GM12878 (cell line): Measurements from ENCODE around the gene MINDY3. TPM values are rescaled to one million over a fixed set of nuclear protein-coding genes. Genes with fewer than 3 reads are reported as not detected.

Experiments used
- ATAC-seq: fragments of 200-7000 bp; cut with Tn5 transposase; 3 replicates; pipeline ENCODE4 v1.9.1; 2020; ENCODE audit warnings: mild to moderate bottlenecking, moderate library complexity
- BruUV-seq: library from RNA; stranded (reverse); fragments of 400-500 nt; replicated peaks from 2 replicates; lab custom pipeline; 2021; lab: Mats Ljungman, UMichigan
- CTCF ChIA-PET: fragments of 300-600 bp; sonication (Branson Sonifier 250); formaldehyde crosslinking; extraction: SDS; loops from one replicate; lab custom pipeline; 2021; ENCODE audit warnings: inconsistent platforms; lab: Yijun Ruan, JAX
- POLR2A ChIA-PET: fragments of 350-600 bp; formaldehyde crosslinking; extraction: SDS; loops from one replicate; lab custom pipeline; 2021; ENCODE audit warnings: inconsistent platforms; lab: Charles Lee
- RAD21 ChIA-PET: fragments of 300-600 bp; sonication (Branson Sonifier 250); formaldehyde crosslinking; loops from one replicate; lab custom pipeline; 2023; ENCODE audit warnings: antibody characterized with exemption; ENCODE audit not compliant: unreplicated experiment; lab: Charles Lee
- SMC1A ChIA-PET: fragments of 300-600 bp; sonication (Branson Sonifier 250); formaldehyde crosslinking; loops from one replicate; lab custom pipeline; 2023; ENCODE audit not compliant: unreplicated experiment, uncharacterized antibody; lab: Charles Lee
- DNase-seq: peaks from one replicate; pipeline ENCODE4 v3.0.0-alpha.2; 2011; ENCODE audit warnings: low read depth, low spot score
- FAIRE-seq: peaks from 3 replicates; lab custom pipeline; 2011; peaks lifted over from hg19 to GRCh38; lab: Jason Lieb, UNC
- H2AFZ ChIP-seq: 2 replicates; pipeline ENCODE4 v1.6.0; 2011; ENCODE audit warnings: low read depth, low read length, control low read depth; ENCODE audit not compliant: control insufficient read depth
- H3K27ac ChIP-seq: 2 replicates; pipeline ENCODE4 v1.5.1; 2011; ENCODE audit warnings: control low read depth; ENCODE audit not compliant: control insufficient read depth, insufficient read depth
- H3K27me3 ChIP-seq, 2 experiments: replicated peaks in 1 of 2; 2 replicates each; pipeline versions ENCODE4 v1.6.0 to v1.6.1; 2011; ENCODE audit warnings: low read length in 1 of 2; ENCODE audit not compliant: control insufficient read depth in 2 of 2, insufficient read depth in 2 of 2
- H3K36me3 ChIP-seq, 2 experiments: 2 replicates each; pipeline ENCODE4 v1.5.1; 2011; ENCODE audit warnings: low read length in 1 of 2; ENCODE audit not compliant: control insufficient read depth in 2 of 2, insufficient read depth in 2 of 2
- H3K4me1 ChIP-seq: 2 replicates; pipeline ENCODE4 v1.6.1; 2011; ENCODE audit warnings: mild to moderate bottlenecking, low read length, moderate library complexity, mixed read lengths; ENCODE audit not compliant: control insufficient read depth, insufficient read depth
- H3K4me2 ChIP-seq: 2 replicates; pipeline ENCODE4 v1.6.0; 2011; ENCODE audit warnings: control low read depth; ENCODE audit not compliant: control insufficient read depth, insufficient read depth
- H3K4me3 ChIP-seq: fragments of 200-600 bp; sonication (generic); 2 replicates; pipeline ENCODE4 v1.5.1; 2016
- H3K79me2 ChIP-seq: 2 replicates; pipeline ENCODE4 v1.6.0; 2011; ENCODE audit warnings: low read length; ENCODE audit not compliant: control insufficient read depth, insufficient read depth
- H3K9ac ChIP-seq: 2 replicates; pipeline ENCODE4 v1.8.0; 2011; ENCODE audit warnings: low read length, control low read depth, mixed read lengths; ENCODE audit not compliant: control insufficient read depth, insufficient read depth
- H3K9me3 ChIP-seq: replicated peaks from 3 replicates; pipeline ENCODE4 v1.5.1; 2011; ENCODE audit warnings: mild to moderate bottlenecking, low read length; ENCODE audit not compliant: control insufficient read depth, insufficient read depth
- H4K20me1 ChIP-seq: 2 replicates; pipeline ENCODE4 v1.6.0; 2011; ENCODE audit not compliant: control insufficient read depth, insufficient read depth
- CEBPB ChIP-seq, 2 experiments: fragments of 150-350 bp in 1 of 2; IDR thresholded peaks; 2 replicates each; pipeline ENCODE4 v1.6.1; 2012 to 2014; ENCODE audit warnings: low read depth in 2 of 2, low read length in 2 of 2, borderline replicate concordance in 1 of 2, inconsistent platforms in 1 of 2
- CHD1 ChIP-seq: IDR thresholded peaks from 2 replicates; pipeline ENCODE4 v1.6.1; 2012; ENCODE audit warnings: low read depth, low read length, improper control_type of control experiment
- KDM1A ChIP-seq: fragments of 200-600 bp; sonication (generic); IDR thresholded peaks from 2 replicates; pipeline ENCODE4 v1.6.1; 2016; ENCODE audit warnings: borderline replicate concordance
- NR2C2 ChIP-seq: IDR thresholded peaks from 2 replicates; pipeline ENCODE4 v1.6.1; 2011; ENCODE audit warnings: borderline replicate concordance, low read depth; ENCODE audit not compliant: control insufficient read depth, insufficient read length
- SMAD1 ChIP-seq: fragments of 450-650 bp; IDR thresholded peaks from 2 replicates; pipeline ENCODE4 v1.6.1; 2018; ENCODE audit warnings: mild to moderate bottlenecking, low read depth; ENCODE audit not compliant: partially characterized antibody
- WGBS: methylation state at CpG from one replicate; pipeline ENCODE4 v1.1.6; 2016; ENCODE audit warnings: low lambda C conversion rate; ENCODE audit not compliant: insufficient replicate concordance, insufficient coverage; ENCODE audit errors: missing lambda C conversion rate; 5-methylcytosine and 5-hydroxymethylcytosine counted together
- in situ Hi-C: fragments of 300-500 bp; cut with MboI; formaldehyde crosslinking; loops from 9 replicates; pipeline ENCODE4 v1.14.3; 2018; ENCODE audit warnings: mixed read lengths
- intact Hi-C: fragments of 100-400 bp; cut with micrococcal nuclease; formaldehyde crosslinking; loops from one replicate; pipeline ENCODE4 v1.14.2; 2022; ENCODE audit not compliant: unreplicated experiment
- polyA plus RNA-seq, 11 experiments: library from polyadenylated mRNA; depleted of rRNA in 4 of 11; unstranded in 6 of 11; stranded (reverse) in 5 of 11; fragments of >200 nt; fragmentation: Nextera tagmentation in 4 of 11; fragmentation: Illumina TruSeq in 1 of 11; extraction: Ambion mirVana in 4 of 11; extraction: Trizol in 1 of 11; gene quantifications; 1 replicate in 1 of 11; 2 replicates in 10 of 11; pipeline versions ENCODE4 v1.2.1 to v1.2.3, GENCODE V29; 2011 to 2016; ENCODE audit warnings: inconsistent platforms in 2 of 11, missing spikeins in 2 of 11, low read depth in 1 of 11
- total RNA-seq, 4 experiments: library from RNA; depleted of rRNA in 3 of 4; stranded (reverse); fragments of >200 nt in 3 of 4; fragmentation: Illumina TruSeq in 1 of 4; extraction: Trizol in 1 of 4; gene quantifications; 2 replicates each; pipeline versions ENCODE4 v1.2.1 to v1.2.3, GENCODE V29; 2013 to 2021
- TF ChIP-seq, protein P1 (sequence below): fragments of 450-650 bp; IDR thresholded peaks from 2 replicates; pipeline ENCODE4 v1.6.1; 2017; ENCODE audit warnings: mild to moderate bottlenecking, low read depth, inconsistent platforms; ENCODE audit not compliant: poor library complexity, severe bottlenecking

MINDY3 gene
- total and polyA plus RNA-seq, 10 of the 15 experiments (the other 5 are each of a cell fraction or from before 2014, with no cell fraction given) = 12.0 to 23.6 (median 15.7) TPM

DNA sequence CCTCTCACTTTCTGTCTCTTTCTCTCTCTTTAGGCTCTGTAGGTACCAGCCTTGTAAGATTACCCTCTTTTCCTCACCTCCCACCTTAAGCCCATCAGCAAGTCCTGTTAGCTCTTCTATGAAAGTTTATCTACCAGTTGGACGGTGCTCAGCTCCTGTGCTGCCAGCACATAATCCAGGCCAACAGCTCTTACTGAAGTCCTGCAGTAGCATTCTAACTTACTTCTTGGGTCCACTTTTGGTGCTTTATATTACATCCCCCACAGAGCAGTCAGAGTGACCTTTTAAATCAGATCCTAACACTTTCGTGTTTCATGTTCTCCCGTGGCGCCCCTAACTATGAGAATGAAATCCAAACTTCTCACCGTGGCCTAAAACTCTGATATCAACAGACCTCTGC lies 101.7 kb downstream of the MINDY3 start:
- TF ChIP-seq NR2C2 (no peak), SMAD1 (no peak), KDM1A (no peak), CEBPB (IDR thresholded peaks at IDR 0.05; ENCODE audit: borderline replicate concordance in 1 of 2, low read depth in 2 of 2, low read length in 2 of 2) (no peak), CHD1 (no peak)
- TF ChIP-seq, protein P1, sequence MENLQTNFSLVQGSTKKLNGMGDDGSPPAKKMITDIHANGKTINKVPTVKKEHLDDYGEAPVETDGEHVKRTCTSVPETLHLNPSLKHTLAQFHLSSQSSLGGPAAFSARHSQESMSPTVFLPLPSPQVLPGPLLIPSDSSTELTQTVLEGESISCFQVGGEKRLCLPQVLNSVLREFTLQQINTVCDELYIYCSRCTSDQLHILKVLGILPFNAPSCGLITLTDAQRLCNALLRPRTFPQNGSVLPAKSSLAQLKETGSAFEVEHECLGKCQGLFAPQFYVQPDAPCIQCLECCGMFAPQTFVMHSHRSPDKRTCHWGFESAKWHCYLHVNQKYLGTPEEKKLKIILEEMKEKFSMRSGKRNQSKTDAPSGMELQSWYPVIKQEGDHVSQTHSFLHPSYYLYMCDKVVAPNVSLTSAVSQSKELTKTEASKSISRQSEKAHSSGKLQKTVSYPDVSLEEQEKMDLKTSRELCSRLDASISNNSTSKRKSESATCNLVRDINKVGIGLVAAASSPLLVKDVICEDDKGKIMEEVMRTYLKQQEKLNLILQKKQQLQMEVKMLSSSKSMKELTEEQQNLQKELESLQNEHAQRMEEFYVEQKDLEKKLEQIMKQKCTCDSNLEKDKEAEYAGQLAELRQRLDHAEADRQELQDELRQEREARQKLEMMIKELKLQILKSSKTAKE = no peak
- 44% methylated on average over 5 of the region's 5 CpGs for WGBS
- Histone ChIP-seq H3K27ac (no peak overlapping the region), H3K79me2 (no peaks in the 10 kb centered on the region), H3K27me3 (no peaks in the 10 kb centered on the region; a peak in 1 of 4 replicates), H3K9me3 (no peaks in the 10 kb centered on the region), H3K9ac (no peak overlapping the region), H2AFZ (no peak overlapping the region), H4K20me1 (no peaks in the 10 kb centered on the region; the same call in 1 of the 2 replicates), H3K4me2 (no peak overlapping the region), H3K36me3 (no peaks in the 10 kb centered on the region), H3K4me1 (no peaks in the 10 kb centered on the region), H3K4me3 (no peak overlapping the region)
- POLR2A ChIA-PET = no interaction called here
- FAIRE-seq (no peak), DNase-seq (no peak), ATAC-seq (no peak)
- CTCF ChIA-PET = interaction anchor here (0.7 kb wide), 1 partner anchor 15 kb away, joined by 3 read pairs; no protein-coding TSS in a partner anchor
- in situ Hi-C loops = no loop called here
- SMC1A ChIA-PET = no interaction called here
- intact Hi-C loops = no loop called here
- BruUV-seq = no TSS peak
- RAD21 ChIA-PET = no interaction called here
